GM21619 (cell line): ENCODE data around the gene ERBIN.
A peak's percentile ranks its signal among the peaks of the same experiment; 100 is the strongest.
"Not testable (repeated sequence)": the region's sequence is repeated elsewhere in the genome, so short reads cannot be mapped to it uniquely, and the experiment has no call there.

ENCODE experiments used
- ATAC-seq: cut with Tn5 transposase; IDR thresholded peaks from one replicate; pipeline ENCODE4 v1.9.1; 2021; ENCODE audit not compliant: unreplicated experiment

ERBIN gene

DNA sequence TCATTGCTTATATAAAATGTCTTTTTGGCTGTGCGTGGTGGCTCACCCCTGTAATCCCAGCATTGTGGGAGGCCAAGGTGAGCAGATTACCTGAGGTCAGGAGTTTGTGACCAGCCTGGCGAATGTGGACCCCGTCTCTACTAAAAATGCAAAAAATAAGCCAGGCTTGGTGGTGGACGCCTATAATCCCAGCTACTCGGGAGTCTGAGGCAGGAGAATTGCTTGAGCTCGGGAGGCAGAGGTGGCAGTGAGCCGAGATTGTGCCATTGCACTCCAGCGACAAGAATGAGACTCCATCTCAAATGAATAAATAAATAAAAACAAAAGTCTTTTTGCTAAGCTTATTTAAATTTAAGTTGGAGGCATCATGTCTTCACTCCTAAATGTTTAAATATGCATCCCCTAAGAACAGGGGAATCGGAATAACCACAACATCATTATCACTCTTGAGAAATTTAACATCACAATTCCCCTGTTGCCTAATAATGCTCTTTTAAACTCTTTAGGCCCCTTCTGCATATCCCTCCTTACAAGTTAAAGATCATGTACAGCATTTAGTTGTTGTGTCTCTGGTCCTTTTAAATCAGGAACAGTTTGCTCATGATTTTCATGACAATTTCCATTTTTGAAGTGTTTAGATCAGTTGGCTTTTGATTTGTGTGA is 72.8 kb downstream of the ERBIN start:
- ATAC-seq: no peak

- ATAC-seq: no peak
Measured at GRCh38 chr5:66001952-66002351, 75.6 kb downstream of the ERBIN start.

DNA sequence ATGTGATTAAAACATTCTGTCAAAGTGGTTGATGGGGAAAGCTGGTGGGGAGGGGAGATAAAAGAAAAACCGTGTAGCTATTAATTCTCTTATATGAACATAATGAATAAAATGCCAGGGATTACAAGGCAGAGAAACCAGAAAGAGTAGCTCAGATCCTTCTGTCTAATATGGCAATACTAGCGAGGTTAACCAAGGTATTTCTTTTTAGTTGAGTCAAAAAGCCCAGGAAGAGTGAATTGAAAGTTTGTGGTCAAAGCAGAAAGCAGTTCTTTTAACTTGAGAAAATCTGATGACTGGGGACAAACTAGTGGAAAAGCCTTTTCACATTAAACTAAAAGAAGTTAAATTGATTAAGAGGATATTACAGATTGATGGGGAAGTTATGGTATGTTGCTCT is 76.0 kb downstream of the ERBIN start:
- ATAC-seq: no peak

DNA sequence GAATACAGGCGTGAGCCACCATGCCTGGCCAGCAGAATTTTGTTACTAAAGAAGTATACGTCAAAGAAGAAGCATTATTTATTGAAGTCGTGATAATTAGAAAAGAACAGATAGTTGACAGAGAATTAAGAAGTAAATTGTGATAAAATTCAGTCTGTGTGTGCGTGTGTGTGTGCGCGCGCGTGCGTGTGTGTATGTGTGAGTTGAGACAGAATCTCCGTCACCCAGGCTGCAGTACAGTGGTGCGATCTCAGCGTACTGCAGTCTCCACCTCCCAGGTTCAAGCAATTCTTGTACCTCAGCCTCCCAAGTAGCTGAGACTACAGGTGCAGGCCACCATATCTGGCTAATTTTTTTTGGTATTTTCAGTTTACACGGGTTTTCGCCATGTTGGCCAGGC is 77.8 kb downstream of the ERBIN start:
- no peak for ATAC-seq

DNA sequence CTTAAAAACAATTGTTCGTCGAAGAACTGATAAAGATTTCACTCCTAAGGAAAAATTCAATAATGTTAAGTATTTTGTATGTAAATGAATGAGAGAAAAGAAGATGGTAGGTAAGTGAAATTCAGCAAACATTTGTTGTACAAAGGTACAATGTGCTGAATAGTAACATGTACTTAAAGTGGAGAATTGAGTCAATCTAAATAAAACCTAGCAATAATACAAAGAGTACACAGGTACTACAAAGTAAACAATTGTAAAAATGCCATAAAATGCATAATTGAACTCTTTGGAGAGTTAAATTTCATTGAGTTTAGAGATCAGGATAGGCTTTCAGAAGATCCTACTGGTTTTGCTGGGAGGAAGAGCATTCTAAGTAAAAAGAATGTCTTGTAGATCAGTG is 82.9 kb downstream of the ERBIN start:
- no peak for ATAC-seq

DNA sequence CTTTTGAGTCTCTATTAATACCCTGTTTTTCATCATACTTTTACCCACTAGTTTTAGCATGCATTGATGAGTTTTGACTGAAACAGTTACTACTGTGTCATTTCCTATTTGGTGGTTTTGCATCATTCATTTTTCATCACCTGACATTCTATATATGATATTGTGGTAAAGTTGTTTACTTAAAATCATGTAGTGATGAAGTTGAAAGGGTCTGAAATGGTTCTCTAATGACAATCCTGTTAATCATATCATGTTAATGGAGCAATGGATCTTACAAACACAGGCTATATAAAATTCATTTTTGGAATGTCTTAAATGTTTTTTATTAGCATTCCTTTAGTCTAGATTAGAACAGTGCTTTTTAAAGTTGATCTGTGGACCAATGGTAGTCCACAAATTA is 84.1 kb downstream of the ERBIN start:
- no peak for ATAC-seq

DNA sequence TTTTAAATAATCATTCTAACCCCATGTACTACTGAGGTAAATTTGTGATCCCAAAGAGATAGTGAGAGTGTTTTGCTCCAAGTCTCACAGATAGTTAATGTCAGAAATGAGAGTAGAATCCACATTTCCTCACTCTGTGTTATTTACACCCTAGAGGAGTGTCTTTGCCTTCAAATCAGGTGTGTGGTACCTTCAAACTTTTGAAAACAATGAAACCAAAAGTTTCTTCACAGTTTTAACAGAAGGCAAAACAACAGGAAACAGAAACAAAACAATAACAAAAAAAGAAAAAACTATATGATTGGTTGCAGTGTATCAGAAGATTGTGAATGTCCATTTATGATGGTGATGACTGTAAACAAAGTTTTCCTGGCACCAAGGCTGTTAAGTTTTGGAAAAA is 85.9 kb downstream of the ERBIN start:
- ATAC-seq: peak; percentile 63

GRCh38 chr5:66013397-66013796 is 87.0 kb downstream of the ERBIN start:
- no peak for ATAC-seq

DNA sequence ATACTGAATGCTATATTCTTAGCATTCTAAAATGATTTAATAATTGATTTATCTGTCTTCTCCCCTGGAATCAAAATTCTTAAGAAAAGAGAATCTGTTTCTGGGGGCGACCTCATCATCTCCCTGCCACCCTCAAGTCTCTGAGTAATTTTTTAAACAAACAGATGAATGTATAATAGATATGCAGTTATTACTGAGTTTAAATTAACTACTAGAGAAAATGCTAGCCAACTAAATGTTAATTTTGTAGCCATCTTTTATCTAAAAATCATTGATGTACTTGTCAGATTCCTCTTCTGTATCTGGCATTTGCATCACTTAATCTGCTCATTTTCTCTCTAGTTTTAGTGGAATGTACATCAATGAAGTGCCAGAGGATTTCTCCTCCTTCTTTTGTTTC is 87.5 kb downstream of the ERBIN start:
- no peak for ATAC-seq

DNA sequence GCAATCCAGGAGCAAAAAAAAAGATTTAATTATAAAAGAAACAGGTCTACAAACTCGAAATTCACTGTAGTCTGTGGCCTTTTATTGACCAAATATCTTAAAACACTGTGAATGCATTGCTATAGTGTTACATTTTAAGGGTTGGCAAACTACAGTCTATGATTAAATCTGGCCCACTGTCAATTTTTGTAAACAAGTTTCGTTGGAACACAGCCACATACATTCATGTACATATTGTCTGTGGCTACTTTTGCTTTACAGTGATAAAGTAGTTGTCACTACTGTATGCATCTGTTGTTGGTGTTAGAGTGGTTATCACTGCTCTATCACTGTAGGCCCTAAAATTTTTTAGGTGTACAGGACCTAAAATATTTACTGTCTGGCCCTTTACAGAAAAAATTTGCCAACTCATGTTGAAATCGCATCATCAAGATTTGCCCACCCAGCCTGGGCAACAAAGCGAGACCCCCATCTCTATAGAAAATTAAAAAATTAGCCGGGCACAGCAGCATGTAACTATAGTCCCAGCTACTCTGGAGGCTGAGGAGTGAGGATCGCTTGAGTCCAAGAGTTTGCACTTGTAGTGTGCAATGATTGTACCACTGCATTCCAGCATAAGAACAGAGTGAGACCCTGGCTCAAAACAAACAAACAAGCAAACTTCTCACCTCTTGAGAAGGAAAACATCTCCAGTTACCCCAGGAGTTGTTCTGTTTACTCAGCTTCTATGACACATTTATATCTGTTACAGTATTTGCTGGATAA is 89.0 kb downstream of the ERBIN start:
- ATAC-seq: no peak

- no peak for ATAC-seq
Measured at GRCh38 chr5:66021585-66021984, 95.2 kb downstream of the ERBIN start.

- ATAC-seq: no peak
Measured at GRCh38 chr5:66039296-66039695, 112.9 kb downstream of the ERBIN start.

DNA sequence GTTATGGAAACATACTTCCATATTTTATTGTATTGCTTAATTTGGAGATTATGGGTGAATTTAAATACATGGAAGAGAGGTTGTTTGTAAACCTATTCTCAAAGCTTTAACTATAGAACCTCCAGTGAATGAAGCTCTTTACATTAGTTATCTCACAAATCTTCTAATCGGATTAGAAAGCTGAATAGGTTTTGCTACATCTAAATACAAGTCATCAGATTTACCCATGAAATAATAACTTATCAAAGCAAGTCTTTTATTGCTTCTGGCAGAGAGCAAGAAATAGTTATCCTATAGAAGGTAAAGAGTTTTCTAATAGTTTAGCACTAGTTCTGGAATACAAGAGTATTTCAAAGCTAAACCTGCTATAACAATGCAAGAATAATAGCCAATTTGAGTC is 113.3 kb downstream of the ERBIN start:
- ATAC-seq: no peak

DNA sequence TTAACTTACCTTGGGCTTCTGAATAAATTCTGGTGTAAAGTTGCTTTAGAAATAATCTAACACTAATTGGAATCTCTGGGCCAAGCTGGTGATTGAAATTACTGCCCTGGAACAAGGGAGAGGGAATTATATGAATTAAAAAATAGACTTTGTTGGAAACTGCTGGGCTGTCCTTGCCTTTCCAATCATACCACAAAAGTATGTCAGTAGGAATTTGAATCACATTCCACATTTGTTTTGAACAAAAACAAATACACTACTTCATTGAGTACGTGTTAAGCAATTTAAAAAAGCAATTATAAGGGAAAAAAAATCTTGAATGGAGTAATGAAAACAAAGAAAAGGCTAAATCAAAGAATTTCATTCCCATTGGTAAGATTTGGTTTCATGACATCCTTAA is 115.3 kb downstream of the ERBIN start:
- no peak for ATAC-seq

DNA sequence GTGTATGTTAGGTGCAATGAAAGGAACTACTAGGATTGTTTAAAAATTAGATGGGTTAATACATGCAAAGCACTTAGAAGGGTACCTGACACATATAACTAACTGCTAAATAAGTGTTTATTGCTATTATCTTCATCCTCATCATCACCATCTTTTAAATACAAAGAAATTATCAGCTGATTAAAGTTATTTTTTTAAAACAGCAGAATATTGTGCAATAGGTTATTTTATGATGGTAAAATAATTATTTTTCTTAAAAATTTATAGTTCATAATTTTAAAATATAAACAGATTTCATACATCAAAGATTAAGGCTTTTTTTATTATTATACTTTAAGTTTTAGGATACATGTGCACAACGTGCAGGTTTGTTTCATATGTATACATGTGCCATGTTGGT is 130.9 kb downstream of the ERBIN start:
- ATAC-seq: no peak

GRCh38 chr5:66061320-66061719 is 134.9 kb downstream of the ERBIN start:
- not testable (repeated sequence) for ATAC-seq

DNA sequence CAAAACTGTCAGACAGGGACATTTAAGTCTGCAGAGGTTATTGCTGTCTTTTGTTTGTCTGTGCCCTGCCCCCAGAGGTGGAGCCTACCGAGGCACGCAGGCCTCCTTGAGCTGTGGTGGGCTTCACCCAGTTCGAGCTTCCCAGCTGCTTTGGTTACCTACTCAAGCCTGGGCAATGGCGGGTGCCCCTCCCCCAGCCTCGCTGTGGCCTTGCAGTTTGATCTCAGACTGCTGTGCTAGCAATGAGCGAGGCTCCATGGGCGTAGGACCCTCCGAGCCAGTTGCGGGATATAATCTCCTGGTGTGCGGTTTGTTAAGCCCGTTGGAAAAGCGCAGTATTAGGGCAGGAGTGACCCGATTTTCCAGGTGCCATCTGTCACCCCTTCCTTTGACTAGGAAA is 136.7 kb downstream of the ERBIN start:
- not testable (repeated sequence) for ATAC-seq

DNA sequence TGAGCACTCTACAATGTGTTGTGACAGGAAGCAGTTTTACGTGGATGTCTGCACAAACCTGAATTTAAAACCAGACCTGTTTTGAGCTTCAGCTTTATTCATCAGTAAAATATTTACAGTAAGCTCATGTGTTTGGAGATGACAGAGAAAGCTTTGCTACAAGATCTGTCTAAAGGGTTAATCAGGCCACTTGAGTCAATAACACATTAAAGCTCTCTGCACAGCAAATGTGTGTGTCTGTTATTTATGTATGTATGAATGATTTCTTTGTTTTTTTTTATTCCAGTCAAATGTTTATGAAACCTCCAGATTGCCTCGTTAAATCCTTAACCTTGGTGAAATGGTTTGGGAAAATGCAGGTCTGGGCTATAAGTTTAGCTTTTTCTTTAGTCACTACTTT is 140.5 kb downstream of the ERBIN start:
- ATAC-seq: no peak

- no peak for ATAC-seq
Measured at GRCh38 chr5:66072031-66072430, 145.7 kb downstream of the ERBIN start.

DNA sequence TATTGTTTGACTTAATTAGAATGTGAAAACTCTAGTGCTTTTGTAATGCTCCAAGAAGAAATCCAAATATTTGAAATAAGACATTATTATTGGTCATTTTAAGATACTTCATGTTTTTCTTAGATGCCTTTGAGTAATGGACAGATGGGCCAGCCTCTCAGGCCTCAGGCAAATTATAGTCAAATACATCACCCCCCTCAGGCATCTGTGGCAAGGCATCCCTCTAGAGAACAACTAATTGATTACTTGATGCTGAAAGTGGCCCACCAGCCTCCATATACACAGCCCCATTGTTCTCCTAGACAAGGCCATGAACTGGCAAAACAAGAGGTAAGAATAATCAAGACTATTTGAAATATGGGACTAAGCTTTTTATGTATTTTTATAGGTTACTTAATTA is 148.5 kb downstream of the ERBIN start:
- no peak for ATAC-seq

- ATAC-seq: no peak
Measured at GRCh38 chr5:66080664-66081063, 154.3 kb downstream of the ERBIN start.

- ATAC-seq: no peak
Measured at GRCh38 chr5:66089384-66089783, 163.0 kb downstream of the ERBIN start.

GRCh38 chr5:66100851-66101250 is 174.5 kb downstream of the ERBIN start:
- no peak for ATAC-seq
